Activated CD4-positive, alpha-beta T cell treated with anti-CD3 and anti-CD28 coated beads, Interleukin-2, amount 10 ng/mL, durations not matched to agents 24 days and 14 days (primary cell): ENCODE results near the gene NUAK2. TPM values are rescaled to one million over a fixed set of nuclear protein-coding genes. Genes with fewer than 3 reads are reported as not detected.

ENCODE experiments used
- DNase-seq: peaks from one replicate; pipeline ENCODE4 v3.0.0; 2022
- H3K27ac Mint-ChIP-seq: one replicate; pipeline ENCODE4 v1.8.0; 2022; ENCODE audit warnings: mild to moderate bottlenecking, mixed read lengths
- H3K27me3 Mint-ChIP-seq: one replicate; pipeline ENCODE4 v1.8.0; 2022; ENCODE audit warnings: mixed read lengths
- H3K36me3 Mint-ChIP-seq: one replicate; pipeline ENCODE4 v1.8.0; 2022; ENCODE audit warnings: low read depth, mild to moderate bottlenecking, mixed read lengths
- H3K4me1 Mint-ChIP-seq: one replicate; pipeline ENCODE4 v1.8.0; 2021; ENCODE audit warnings: mixed read lengths
- H3K4me3 Mint-ChIP-seq: one replicate; pipeline ENCODE4 v1.8.0; 2022; ENCODE audit warnings: mild to moderate bottlenecking, moderate library complexity, mixed read lengths
- H3K9me3 Mint-ChIP-seq: one replicate; pipeline ENCODE4 v1.8.0; 2021; ENCODE audit warnings: mixed read lengths
- intact Hi-C: fragments of 100-400 bp; cut with micrococcal nuclease; formaldehyde crosslinking; loops from one replicate; pipeline ENCODE4 v1.15.1; 2023
- total RNA-seq: library from RNA; stranded (reverse); gene quantifications from 2 replicates; pipeline ENCODE4 v1.2.3, GENCODE V29; 2022

The NUAK2 gene
- total RNA-seq, 1 donor from 2014 or later, result 1.0 TPM

- intact Hi-C loops, result loop anchor here (1.0 to 2.0 kb wide), 2 partner anchors 132 to 171 kb away; no protein-coding TSS in a partner anchor
- Mint-ChIP-seq H3K36me3 (no peaks in the 10 kb centered on the region), H3K4me3 (no peak overlapping the region), H3K27ac (no peak overlapping the region), H3K4me1 (no peaks in the 10 kb centered on the region), H3K27me3 (peaks cover 28% of the 10 kb centered on the region), H3K9me3 (no peaks in the 10 kb centered on the region)
- DNase-seq, result no peak
Measured at GRCh38 chr1:205353612-205354011, 32.1 kb upstream of the NUAK2 start.

DNA sequence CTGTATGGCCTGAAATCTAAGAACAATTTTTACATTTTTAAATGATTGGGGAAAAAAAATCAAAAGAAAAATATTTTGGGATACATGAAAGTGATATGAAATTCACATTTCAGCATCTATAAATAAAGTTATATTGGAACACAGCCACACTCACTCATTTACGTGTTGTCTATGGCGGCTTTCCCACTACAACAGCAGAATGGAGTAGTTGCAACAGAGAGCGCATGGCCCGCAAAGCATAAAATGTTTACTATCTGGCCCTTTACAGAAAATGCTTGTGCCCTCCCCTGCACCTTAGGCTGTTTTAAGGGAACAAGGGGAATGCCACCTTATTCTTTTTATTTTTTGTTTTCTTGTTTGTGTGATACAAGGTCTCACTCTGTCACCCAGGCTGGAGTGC is 31.6 kb upstream of the NUAK2 start:
- Mint-ChIP-seq H3K27me3 (peaks cover 29% of the 10 kb centered on the region), H3K36me3 (no peaks in the 10 kb centered on the region), H3K9me3 (no peaks in the 10 kb centered on the region), H3K27ac (no peak overlapping the region), H3K4me3 (no peak overlapping the region), H3K4me1 (no peaks in the 10 kb centered on the region)
- intact Hi-C loops, result no loop called here
- no peak for DNase-seq

DNA sequence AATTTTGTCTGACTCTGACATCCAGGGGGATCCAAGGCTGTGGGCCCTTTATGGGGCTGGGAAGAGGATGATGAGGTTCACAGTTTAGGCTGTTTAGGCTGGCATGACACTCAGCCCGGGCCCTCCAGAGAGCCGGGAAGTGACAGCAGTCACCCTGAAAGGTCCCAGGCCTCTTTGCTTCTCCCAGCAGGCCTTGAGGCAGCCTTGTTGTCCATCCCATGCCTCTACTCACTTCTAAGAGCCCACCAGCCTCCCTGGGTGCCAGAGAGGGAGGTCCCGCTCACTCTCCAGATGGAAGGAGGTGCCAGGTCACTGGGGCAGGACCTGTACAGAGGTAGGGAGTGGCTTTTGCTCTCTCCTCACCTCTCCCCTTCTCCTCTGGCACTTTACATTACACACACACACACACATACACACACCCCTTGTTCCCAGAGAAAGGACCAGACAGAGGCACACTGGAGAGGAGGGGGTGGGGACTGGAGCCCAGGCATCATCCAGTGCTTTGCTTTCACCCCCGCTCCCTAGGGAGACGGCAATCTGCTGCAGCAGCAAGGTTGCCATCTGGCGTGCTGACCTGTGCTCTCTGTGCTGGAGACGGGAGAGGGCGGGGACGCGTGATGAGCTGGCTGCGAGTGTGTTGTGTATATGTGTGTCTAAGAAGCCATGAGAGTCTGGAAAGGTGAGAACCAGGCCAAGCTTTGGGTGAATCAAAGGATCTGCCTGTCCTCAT is 30.6 kb upstream of the NUAK2 start:
- no peak overlapping the region for H3K4me3 Mint-ChIP-seq
- H3K27ac Mint-ChIP-seq, result no peak overlapping the region
- intact Hi-C loops, result no loop called here
- no peaks in the 10 kb centered on the region for H3K4me1 Mint-ChIP-seq
- H3K27me3 Mint-ChIP-seq, result peaks cover 28% of the 10 kb centered on the region
- H3K9me3 Mint-ChIP-seq, result no peaks in the 10 kb centered on the region
- DNase-seq, result no peak
- H3K36me3 Mint-ChIP-seq, result no peaks in the 10 kb centered on the region

- H3K4me3 Mint-ChIP-seq, result no peak overlapping the region
- peaks cover 35% of the 10 kb centered on the region for H3K27me3 Mint-ChIP-seq
- no peaks in the 10 kb centered on the region for H3K36me3 Mint-ChIP-seq
- DNase-seq, result no peak
- H3K27ac Mint-ChIP-seq, result no peak overlapping the region
- intact Hi-C loops, result no loop called here
- H3K4me1 Mint-ChIP-seq, result no peaks in the 10 kb centered on the region
- H3K9me3 Mint-ChIP-seq, result no peaks in the 10 kb centered on the region
Measured at GRCh38 chr1:205350691-205351141, 29.2 kb upstream of the NUAK2 start.

DNA sequence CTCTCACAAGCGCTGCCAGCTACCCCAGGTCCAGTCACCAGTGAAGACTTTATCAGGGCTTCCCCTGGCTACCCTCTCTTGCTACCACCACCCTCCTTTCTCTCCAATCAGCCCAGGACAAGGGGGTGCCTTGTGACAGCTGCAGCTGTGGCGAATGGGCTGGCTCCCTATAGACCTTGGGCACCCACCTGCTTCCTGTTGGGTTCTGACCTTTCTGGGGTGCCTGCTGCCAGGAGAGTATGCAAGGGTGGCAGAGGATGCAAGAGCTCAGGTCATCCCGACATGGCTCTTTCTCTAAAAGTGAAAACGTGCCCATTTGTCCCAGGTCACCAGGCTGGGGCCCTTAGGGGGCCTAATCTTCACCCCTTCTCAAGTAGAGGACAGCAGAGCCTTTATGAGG is 28.6 kb upstream of the NUAK2 start:
- Mint-ChIP-seq H3K36me3 (no peaks in the 10 kb centered on the region), H3K27me3 (peaks cover 41% of the 10 kb centered on the region), H3K9me3 (no peaks in the 10 kb centered on the region), H3K4me3 (no peak overlapping the region), H3K4me1 (no peaks in the 10 kb centered on the region), H3K27ac (no peak overlapping the region)
- intact Hi-C loops, result no loop called here
- no peak for DNase-seq

- intact Hi-C loops, result loop anchor here (10.0 kb wide), 1 partner anchor 306 kb away; no protein-coding TSS in a partner anchor
- Mint-ChIP-seq H3K27ac (no peak overlapping the region), H3K4me1 (peaks cover 6% of the 10 kb centered on the region), H3K9me3 (no peaks in the 10 kb centered on the region), H3K36me3 (no peaks in the 10 kb centered on the region), H3K4me3 (no peak overlapping the region), H3K27me3 (peaks cover 51% of the 10 kb centered on the region)
- DNase-seq, result no peak
Measured at GRCh38 chr1:205348554-205349487, 27.3 kb upstream of the NUAK2 start.

- Mint-ChIP-seq H3K27ac (no peak overlapping the region), H3K4me1 (peaks cover 6% of the 10 kb centered on the region), H3K36me3 (no peaks in the 10 kb centered on the region), H3K9me3 (no peaks in the 10 kb centered on the region), H3K27me3 (peaks cover 61% of the 10 kb centered on the region), H3K4me3 (no peak overlapping the region)
- intact Hi-C loops, result loop anchor here (10.0 kb wide), 1 partner anchor 308 kb away; no protein-coding TSS in a partner anchor
- DNase-seq, result no peak
Measured at GRCh38 chr1:205346956-205347574, 25.5 kb upstream of the NUAK2 start.

GRCh38 chr1:205345761-205346160 is 24.2 kb upstream of the NUAK2 start:
- peaks cover 65% of the 10 kb centered on the region for H3K27me3 Mint-ChIP-seq
- peaks cover 6% of the 10 kb centered on the region for H3K4me1 Mint-ChIP-seq
- H3K27ac Mint-ChIP-seq, result no peak overlapping the region
- no peak overlapping the region for H3K4me3 Mint-ChIP-seq
- H3K9me3 Mint-ChIP-seq, result no peaks in the 10 kb centered on the region
- no peaks in the 10 kb centered on the region for H3K36me3 Mint-ChIP-seq
- DNase-seq, result no peak
- intact Hi-C loops, result loop anchor here (10.0 kb wide), 1 partner anchor 309 kb away; no protein-coding TSS in a partner anchor

- Mint-ChIP-seq H3K4me3 (peak overlapping the region; percentile 73), H3K27ac (no peak overlapping the region), H3K27me3 (peaks cover 60% of the 10 kb centered on the region), H3K36me3 (no peaks in the 10 kb centered on the region), H3K4me1 (peaks cover 6% of the 10 kb centered on the region), H3K9me3 (no peaks in the 10 kb centered on the region)
- peak; percentile 82 for DNase-seq
- intact Hi-C loops, result loop anchor here (10.0 kb wide), 1 partner anchor 311 kb away; no protein-coding TSS in a partner anchor
Measured at GRCh38 chr1:205344066-205344928, 22.8 kb upstream of the NUAK2 start.

DNA sequence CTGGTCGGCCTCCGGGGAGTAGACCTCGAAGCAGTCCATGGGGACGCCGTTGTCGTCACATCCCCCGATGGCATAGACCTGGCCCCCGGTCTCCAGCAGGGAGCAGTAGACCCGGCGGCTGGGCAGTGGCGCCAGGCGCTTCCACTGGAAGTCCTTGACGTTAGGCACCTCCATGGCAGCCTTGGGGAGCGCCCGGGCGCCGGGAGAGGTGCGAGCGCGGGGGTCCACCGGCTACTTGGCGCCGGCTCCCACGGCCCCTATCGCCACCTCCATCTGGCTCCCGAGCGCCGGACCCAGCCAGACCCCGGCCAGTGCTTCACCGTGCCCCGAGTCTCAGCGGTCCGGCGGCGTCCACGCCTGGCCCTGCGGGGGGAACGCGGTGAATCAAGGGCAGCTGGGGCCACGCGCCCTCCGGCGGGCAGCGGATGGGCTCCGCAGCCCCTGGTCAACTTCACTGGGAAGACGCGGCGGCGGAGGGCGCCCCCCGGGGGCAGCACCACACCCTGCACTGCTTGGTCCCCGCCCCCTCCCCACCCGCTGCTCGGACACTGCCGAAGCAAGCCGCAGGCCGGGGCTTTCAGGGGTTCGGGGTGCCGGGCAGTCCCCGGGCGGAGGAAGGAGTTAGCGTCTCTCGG is 22.0 kb upstream of the NUAK2 start:
- intact Hi-C loops, result loop anchor here (10.0 kb wide), 1 partner anchor 311 kb away; no protein-coding TSS in a partner anchor
- no peak for DNase-seq
- Mint-ChIP-seq H3K9me3 (no peaks in the 10 kb centered on the region), H3K36me3 (no peaks in the 10 kb centered on the region), H3K4me1 (peaks cover 6% of the 10 kb centered on the region), H3K4me3 (peak overlapping the region; percentile 73), H3K27ac (no peak overlapping the region), H3K27me3 (peaks cover 58% of the 10 kb centered on the region)

DNA sequence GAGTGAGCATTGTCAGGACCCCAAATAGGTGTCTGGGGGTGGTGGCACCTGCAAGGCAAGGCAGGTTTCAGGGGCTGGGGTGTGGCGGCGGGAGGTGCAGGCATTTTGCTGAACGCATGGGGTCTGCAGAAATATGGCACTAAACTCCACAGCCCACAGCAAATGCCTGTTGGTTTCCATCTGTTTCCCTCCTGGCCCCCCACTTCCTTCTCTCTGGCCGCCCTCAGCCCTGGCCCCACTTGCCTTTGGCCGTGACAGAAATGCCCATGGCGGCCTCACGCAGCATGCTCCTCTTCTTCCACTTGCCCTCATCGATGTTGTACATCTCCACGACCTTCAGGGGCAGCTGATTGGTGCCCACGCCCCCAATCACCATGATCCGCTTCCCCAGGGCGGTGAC is 21.4 kb upstream of the NUAK2 start:
- Mint-ChIP-seq H3K4me1 (peaks cover 6% of the 10 kb centered on the region), H3K4me3 (peak overlapping the region; percentile 14), H3K36me3 (no peaks in the 10 kb centered on the region), H3K27me3 (peaks cover 60% of the 10 kb centered on the region), H3K27ac (no peak overlapping the region), H3K9me3 (no peaks in the 10 kb centered on the region)
- no peak for DNase-seq
- intact Hi-C loops, result loop anchor here (10.0 kb wide), 1 partner anchor 312 kb away; no protein-coding TSS in a partner anchor

DNA sequence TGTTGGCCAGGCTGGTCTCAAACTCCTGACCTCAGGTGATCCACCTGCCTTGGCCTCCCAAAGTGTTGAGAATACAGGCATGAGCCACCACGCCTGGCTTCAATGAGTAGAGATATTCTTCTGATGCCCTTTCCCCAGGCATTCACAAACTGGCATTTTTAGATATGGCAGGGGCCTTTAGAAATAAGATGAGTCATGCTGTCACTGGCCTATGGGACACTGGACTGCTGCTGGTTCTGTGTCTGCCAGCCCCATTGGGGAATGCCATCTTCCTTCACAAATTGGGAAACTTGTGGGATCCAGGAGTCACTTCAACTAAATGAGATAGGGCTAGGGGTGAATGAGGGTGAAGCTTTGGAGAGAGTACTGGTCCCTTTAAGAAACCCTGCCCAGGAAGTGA is 19.1 kb upstream of the NUAK2 start:
- H3K27me3 Mint-ChIP-seq, result peaks cover 54% of the 10 kb centered on the region
- no peak overlapping the region for H3K27ac Mint-ChIP-seq
- peaks cover 6% of the 10 kb centered on the region for H3K4me1 Mint-ChIP-seq
- no peak for DNase-seq
- no peak overlapping the region for H3K4me3 Mint-ChIP-seq
- no peaks in the 10 kb centered on the region for H3K36me3 Mint-ChIP-seq
- no peaks in the 10 kb centered on the region for H3K9me3 Mint-ChIP-seq
- intact Hi-C loops, result loop anchor here (10.0 kb wide), 1 partner anchor 314 kb away; no protein-coding TSS in a partner anchor
